B cell (primary cell): ENCODE results near the gene TWIST2. TPM values are rescaled to one million over a fixed set of nuclear protein-coding genes. Genes with fewer than 3 reads are reported as not detected.

Source experiments
- ATAC-seq: fragments of 200-7000 bp; cut with Tn5 transposase; one replicate; pipeline ENCODE4 v1.10.0; 2021; ENCODE audit warnings: low read depth, mild to moderate bottlenecking, moderate number of reproducible peaks, moderate library complexity
- CTCF ChIA-PET: fragments of 350-600 bp; sonication (Branson Sonifier 250); formaldehyde crosslinking; loops from one replicate; lab custom pipeline; 2021; ENCODE audit warnings: antibody characterized with exemption, inconsistent platforms; lab: Charles Lee
- POLR2A ChIA-PET: fragments of 350-600 bp; sonication (Branson Sonifier 250); formaldehyde crosslinking; loops from one replicate; lab custom pipeline; 2021; ENCODE audit warnings: antibody characterized with exemption; lab: Charles Lee
- DNase-seq: peaks from one replicate; pipeline ENCODE4 v3.0.0; 2013
- H2AFZ ChIP-seq: 2 replicates; pipeline ENCODE4 v1.6.1; 2012; ENCODE audit warnings: mild to moderate bottlenecking, low read depth, low read length; ENCODE audit not compliant: insufficient read depth, poor library complexity, severe bottlenecking
- H3K27ac ChIP-seq, 2 donors: 1 replicate in 1 of 2; 2 replicates in 1 of 2; pipeline ENCODE4 v1.5.1; 2012 to 2013; ENCODE audit warnings: low read length in 2 of 2, mild to moderate bottlenecking in 2 of 2, moderate library complexity in 1 of 2
- H3K27me3 ChIP-seq, 4 experiments: fragments of 200-600 bp in 1 of 4; sonication (generic) in 1 of 4; replicated peaks in 1 of 4; 1 replicate in 2 of 4; 2 replicates in 2 of 4; pipeline versions ENCODE4 v1.6.1 to v1.7.0; 2013 to 2016; ENCODE audit warnings: low read length in 3 of 4, mild to moderate bottlenecking in 2 of 4, mixed read lengths in 1 of 4, moderate library complexity in 1 of 4; ENCODE audit not compliant: insufficient read depth in 4 of 4, control insufficient read depth in 3 of 4; ENCODE audit errors: control extremely low read depth in 1 of 4
- H3K36me3 ChIP-seq, 2 experiments: replicated peaks in 1 of 2; 1 replicate in 1 of 2; 2 replicates in 1 of 2; pipeline versions ENCODE4 v1.6.1 to v1.7.1; 2013; ENCODE audit warnings: low read length in 1 of 2; ENCODE audit not compliant: insufficient read depth in 2 of 2, control insufficient read depth in 1 of 2; ENCODE audit errors: control extremely low read depth in 1 of 2, extremely low read depth in 1 of 2
- H3K4me1 ChIP-seq, 2 donors: fragments of 200-600 bp in 1 of 2; sonication (generic) in 1 of 2; 1 replicate in 1 of 2; 2 replicates in 1 of 2; pipeline versions ENCODE4 v1.5.1 to v1.6.1; 2013 to 2017; ENCODE audit warnings: low read length in 2 of 2; ENCODE audit not compliant: control insufficient read depth in 2 of 2, insufficient read depth in 2 of 2
- H3K4me2 ChIP-seq: replicated peaks from 2 replicates; pipeline ENCODE3; 2012; ENCODE audit warnings: mild to moderate bottlenecking, low read depth, low read length; ENCODE audit not compliant: poor library complexity, severe bottlenecking
- H3K4me3 ChIP-seq, 5 experiments: fragments of 200-600 bp in 1 of 5; sonication (generic) in 1 of 5; 1 replicate in 3 of 5; 2 replicates in 2 of 5; pipeline versions ENCODE4 v1.5.1 to v1.7.0; 2011 to 2016; ENCODE audit warnings: low read length in 4 of 5, mild to moderate bottlenecking in 4 of 5, low read depth in 2 of 5, control low read depth in 1 of 5, moderate library complexity in 1 of 5; ENCODE audit not compliant: insufficient read depth in 1 of 5; ENCODE audit errors: control extremely low read depth in 1 of 5, extremely low read depth in 1 of 5
- H3K79me2 ChIP-seq: fragments of 200-600 bp; sonication (generic); one replicate; pipeline ENCODE4 v1.6.0; 2016; ENCODE audit warnings: low read length; ENCODE audit not compliant: control insufficient read depth, insufficient read depth
- H3K9ac ChIP-seq: fragments of 200-600 bp; sonication (generic); 2 replicates; pipeline ENCODE4 v1.6.1; 2017; ENCODE audit warnings: mild to moderate bottlenecking, low read length, moderate library complexity
- H3K9me3 ChIP-seq, 3 donors: one replicate each; pipeline versions ENCODE4 v1.6.1 to v1.7.1; 2013; ENCODE audit warnings: low read length in 2 of 3; ENCODE audit not compliant: control insufficient read depth in 2 of 3, insufficient read depth in 1 of 3; ENCODE audit errors: control extremely low read depth in 1 of 3
- H4K20me1 ChIP-seq: 2 replicates; pipeline ENCODE4 v1.6.0; 2012; ENCODE audit warnings: mild to moderate bottlenecking, low read length; ENCODE audit not compliant: insufficient read depth, control insufficient read depth, poor library complexity, severe bottlenecking
- H3K27ac Mint-ChIP-seq: one replicate; pipeline ENCODE4 v1.8.0; 2021; ENCODE audit warnings: mixed read lengths
- H3K27me3 Mint-ChIP-seq: one replicate; pipeline ENCODE4 v1.8.0; 2021; ENCODE audit warnings: mixed read lengths
- H3K4me1 Mint-ChIP-seq: one replicate; pipeline ENCODE4 v1.8.0; 2021; ENCODE audit warnings: mixed read lengths
- H3K4me3 Mint-ChIP-seq: one replicate; pipeline ENCODE4 v1.8.0; 2021; ENCODE audit warnings: mixed read lengths
- H3K9me3 Mint-ChIP-seq: one replicate; pipeline ENCODE4 v1.8.0; 2022; ENCODE audit warnings: mixed read lengths; ENCODE audit not compliant: insufficient read depth
- CTCF ChIP-seq: fragments of 200-600 bp; IDR thresholded peaks from one replicate; pipeline ENCODE4 v1.8.0; 2022; ENCODE audit warnings: antibody characterized with exemption, mild to moderate bottlenecking
- EZH2 ChIP-seq: IDR thresholded peaks from 2 replicates; pipeline ENCODE4 v1.6.1; 2012; ENCODE audit warnings: borderline replicate concordance, low read depth, mild to moderate bottlenecking, moderate library complexity, low read length; ENCODE audit not compliant: insufficient read depth, poor library complexity, severe bottlenecking
- WGBS: methylation state at CpG from one replicate; pipeline ENCODE4 v1.1.5; 2013; ENCODE audit warnings: missing lambda C conversion rate; ENCODE audit not compliant: insufficient coverage; 5-methylcytosine and 5-hydroxymethylcytosine counted together
- intact Hi-C: fragments of 100-400 bp; cut with micrococcal nuclease; formaldehyde crosslinking; loops from one replicate; pipeline ENCODE4 v1.10.0; 2022
- polyA plus RNA-seq: library from polyadenylated mRNA; depleted of rRNA; stranded (reverse); fragments of >200 nt; gene quantifications from 2 replicates; pipeline ENCODE4 v1.2.3, GENCODE V29; 2012
- total RNA-seq, 2 donors: library from RNA; stranded (reverse); fragments of 120-200 nt in 1 of 2; gene quantifications; 1 replicate in 1 of 2; 2 replicates in 1 of 2; pipeline versions ENCODE4 v1.2.3 to v1.2.4, GENCODE V29; 2013 to 2022

Gene TWIST2
- total and polyA plus RNA-seq, 2 donors (not counting 1 experiment from before 2014, with no cell fraction given), result 0.07 TPM; not detected in 1

GRCh38 chr2:238947920-238948710, 100.2 kb downstream of the TWIST2 start:
- Mint-ChIP-seq H3K4me3 (no peak overlapping the region), H3K4me1 (no peaks in the 10 kb centered on the region), H3K27me3 (peaks cover 9% of the 10 kb centered on the region), H3K9me3 (no peaks in the 10 kb centered on the region), H3K27ac (no peak overlapping the region)
- H4K20me1 ChIP-seq, result no peaks in the 10 kb centered on the region
- CTCF ChIA-PET, result no interaction called here
- H3K4me3 ChIP-seq, result no peak overlapping the region
- H3K27me3 ChIP-seq, result no peaks in the 10 kb centered on the region
- ATAC-seq (no peak), DNase-seq (no peak)
- no peaks in the 10 kb centered on the region for H3K4me1 ChIP-seq
- no peaks in the 10 kb centered on the region for H3K36me3 ChIP-seq
- POLR2A ChIA-PET, result no interaction called here
- no peak overlapping the region for H3K27ac ChIP-seq
- H3K4me2 ChIP-seq, result no peak overlapping the region
- intact Hi-C loops, result no loop called here
- 63% methylated on average over 9 of the region's 10 CpGs for WGBS
- no peak overlapping the region for H2AFZ ChIP-seq
- no peak overlapping the region for H3K9ac ChIP-seq
- H3K9me3 ChIP-seq, result peaks cover 0 to 21% (median 0%) of the 10 kb centered on the region in 3 donors
- no peaks in the 10 kb centered on the region for H3K79me2 ChIP-seq
- TF ChIP-seq CTCF (no peak), EZH2 (no peak)
